A673 (cell line): ENCODE results near the gene MRPL30. TPM values are rescaled to one million over a fixed set of nuclear protein-coding genes. Genes with fewer than 3 reads are reported as not detected.
"Not testable (repeated sequence)": the region's sequence is repeated elsewhere in the genome, so short reads cannot be mapped to it uniquely, and the experiment has no call there.

Source experiments
- BruUV-seq: library from RNA; stranded (reverse); fragments of 400-500 nt; replicated peaks from 2 replicates; lab custom pipeline; 2021; lab: Mats Ljungman, UMichigan
- CTCF ChIA-PET: fragments of 300-600 bp; sonication (Branson Sonifier 250); formaldehyde crosslinking; loops from one replicate; lab custom pipeline; 2022; ENCODE audit warnings: antibody characterized with exemption; lab: Charles Lee
- POLR2A ChIA-PET: fragments of 300-600 bp; sonication (Branson Sonifier 250); formaldehyde crosslinking; loops from one replicate; lab custom pipeline; 2022; ENCODE audit warnings: antibody characterized with exemption; ENCODE audit not compliant: low non-redundant PET; lab: Charles Lee
- DNase-seq: peaks from one replicate; pipeline ENCODE4 v3.0.0-alpha.2; 2015; ENCODE audit warnings: low spot score
- H3K27ac ChIP-seq: fragments of 200-600 bp; sonication (generic); 2 replicates; pipeline ENCODE4 v1.5.1; 2016; ENCODE audit warnings: mixed run types, low read depth, mild to moderate bottlenecking, mixed read lengths, antibody characterized with exemption, low read length; ENCODE audit not compliant: poor library complexity, severe bottlenecking
- H3K27me3 ChIP-seq: fragments of 200-600 bp; sonication (generic); replicated peaks from 2 replicates; pipeline ENCODE4 v1.6.1; 2017; ENCODE audit warnings: mixed run types, low read depth, mild to moderate bottlenecking, mixed read lengths, antibody characterized with exemption, low read length; ENCODE audit not compliant: insufficient read depth, poor library complexity
- H3K36me3 ChIP-seq: fragments of 200-600 bp; sonication (generic); 2 replicates; pipeline ENCODE4 v1.6.1; 2016; ENCODE audit warnings: mixed run types, mild to moderate bottlenecking, mixed read lengths, antibody characterized with exemption, low read length; ENCODE audit not compliant: insufficient read depth, poor library complexity, severe bottlenecking
- H3K4me1 ChIP-seq: fragments of 200-600 bp; sonication (generic); 2 replicates; pipeline ENCODE4 v1.6.1; 2017; ENCODE audit warnings: mixed run types, mild to moderate bottlenecking, mixed read lengths, antibody characterized with exemption, low read length; ENCODE audit not compliant: insufficient read depth, poor library complexity, severe bottlenecking
- H3K4me3 ChIP-seq: fragments of 200-600 bp; sonication (generic); 2 replicates; pipeline ENCODE4 v1.5.1; 2016; ENCODE audit warnings: low read depth, mixed run types, mild to moderate bottlenecking, mixed read lengths, low read length; ENCODE audit not compliant: poor library complexity, severe bottlenecking
- H3K9me3 ChIP-seq: fragments of 200-600 bp; sonication (generic); 2 replicates; pipeline ENCODE4 v1.6.1; 2016; ENCODE audit warnings: mixed run types, low read depth, mild to moderate bottlenecking, mixed read lengths, antibody characterized with exemption, low read length; ENCODE audit not compliant: poor library complexity, severe bottlenecking
- EZH2 ChIP-seq: fragments of 200-600 bp; sonication (generic); IDR thresholded peaks from 2 replicates; pipeline ENCODE4 v1.6.1; 2017; ENCODE audit warnings: borderline replicate concordance, low read depth, mild to moderate bottlenecking, mixed read lengths, antibody characterized with exemption, low read length; ENCODE audit not compliant: poor library complexity, severe bottlenecking
- intact Hi-C: fragments of 100-400 bp; cut with micrococcal nuclease; formaldehyde crosslinking; loops from one replicate; pipeline ENCODE4 v1.10.0; 2022; ENCODE audit not compliant: unreplicated experiment
- total RNA-seq: library from RNA; stranded (reverse); gene quantifications from 2 replicates; pipeline ENCODE4 v1.2.3, GENCODE V29; 2021
- TF ChIP-seq, protein P1 (sequence below): fragments of 300-800, 200-600 bp; sonication (generic); conservative IDR thresholded peaks from 2 replicates; pipeline ENCODE4 v1.5.1; 2017; ENCODE audit warnings: low read depth, mild to moderate bottlenecking, antibody characterized with exemption, low read length, moderate library complexity, mixed read lengths

The MRPL30 gene
- total RNA-seq, 1 experiment from 2014 or later = 59.9 TPM

- ChIA-PET CTCF (no interaction called here), POLR2A (no interaction called here)
- Histone ChIP-seq H3K36me3 (peaks cover 15% of the 10 kb centered on the region), H3K27ac (no peak overlapping the region), H3K9me3 (no peaks in the 10 kb centered on the region), H3K4me1 (no peaks in the 10 kb centered on the region), H3K4me3 (no peak overlapping the region), H3K27me3 (no peaks in the 10 kb centered on the region)
- no peak for DNase-seq
- TF ChIP-seq, protein P1, sequence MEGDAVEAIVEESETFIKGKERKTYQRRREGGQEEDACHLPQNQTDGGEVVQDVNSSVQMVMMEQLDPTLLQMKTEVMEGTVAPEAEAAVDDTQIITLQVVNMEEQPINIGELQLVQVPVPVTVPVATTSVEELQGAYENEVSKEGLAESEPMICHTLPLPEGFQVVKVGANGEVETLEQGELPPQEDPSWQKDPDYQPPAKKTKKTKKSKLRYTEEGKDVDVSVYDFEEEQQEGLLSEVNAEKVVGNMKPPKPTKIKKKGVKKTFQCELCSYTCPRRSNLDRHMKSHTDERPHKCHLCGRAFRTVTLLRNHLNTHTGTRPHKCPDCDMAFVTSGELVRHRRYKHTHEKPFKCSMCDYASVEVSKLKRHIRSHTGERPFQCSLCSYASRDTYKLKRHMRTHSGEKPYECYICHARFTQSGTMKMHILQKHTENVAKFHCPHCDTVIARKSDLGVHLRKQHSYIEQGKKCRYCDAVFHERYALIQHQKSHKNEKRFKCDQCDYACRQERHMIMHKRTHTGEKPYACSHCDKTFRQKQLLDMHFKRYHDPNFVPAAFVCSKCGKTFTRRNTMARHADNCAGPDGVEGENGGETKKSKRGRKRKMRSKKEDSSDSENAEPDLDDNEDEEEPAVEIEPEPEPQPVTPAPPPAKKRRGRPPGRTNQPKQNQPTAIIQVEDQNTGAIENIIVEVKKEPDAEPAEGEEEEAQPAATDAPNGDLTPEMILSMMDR = no peak
- no peak for TF ChIP-seq EZH2
- intact Hi-C loops = no loop called here
- BruUV-seq = no TSS peak
These were observed 7.4 kb downstream of the MRPL30 start for GRCh38 chr2:99188357-99188756.

DNA sequence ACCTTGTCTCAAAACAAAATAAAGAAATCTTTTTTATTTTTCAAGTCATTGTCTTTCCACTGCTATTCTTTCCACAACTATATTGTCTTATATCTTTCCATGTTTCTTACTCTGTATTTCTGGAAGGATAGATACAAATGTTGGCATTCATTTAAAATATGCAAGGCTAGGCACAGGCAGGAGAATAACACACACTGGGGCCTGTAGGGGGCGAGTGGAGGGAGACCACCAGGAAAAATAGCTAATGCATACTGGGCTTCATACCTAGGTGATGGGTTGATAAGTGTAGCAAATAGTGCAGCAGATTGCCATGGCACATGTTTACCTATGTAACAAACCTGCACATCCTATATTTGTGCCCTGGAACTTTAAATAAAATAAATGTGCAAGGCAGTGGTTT lies 9.6 kb downstream of the MRPL30 start:
- BruUV-seq = no TSS peak
- DNase-seq = no peak
- ChIA-PET CTCF (no interaction called here), POLR2A (no interaction called here)
- Histone ChIP-seq H3K27ac (no peak overlapping the region), H3K4me1 (no peaks in the 10 kb centered on the region), H3K27me3 (no peaks in the 10 kb centered on the region), H3K4me3 (no peak overlapping the region), H3K36me3 (peaks cover 26% of the 10 kb centered on the region), H3K9me3 (no peaks in the 10 kb centered on the region)
- TF ChIP-seq, protein P1 = peak; percentile 30; the same call in 1 of the 2 replicates
- no peak for TF ChIP-seq EZH2
- intact Hi-C loops = no loop called here

DNA sequence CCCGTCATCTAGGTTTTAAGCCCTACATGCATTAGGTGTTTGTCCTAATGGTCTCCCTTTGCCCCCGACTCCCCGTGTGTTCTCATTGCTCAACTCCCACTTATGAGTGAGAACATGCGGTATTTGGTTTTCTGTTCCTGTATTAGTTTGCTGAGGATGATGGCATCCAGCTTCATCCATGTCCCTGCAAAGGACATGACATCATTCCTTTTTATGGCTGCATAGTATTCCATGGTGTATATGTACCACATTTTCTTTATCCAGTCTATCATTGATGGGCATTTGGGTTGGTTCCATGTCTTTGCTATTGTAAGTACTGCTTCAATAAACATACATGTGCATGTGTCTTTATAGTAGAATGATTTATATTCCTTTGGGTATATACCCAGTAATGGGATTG lies 11.4 kb downstream of the MRPL30 start:
- H3K27me3 ChIP-seq, CTCF ChIA-PET, H3K4me3 ChIP-seq, H3K4me1 ChIP-seq, H3K9me3 ChIP-seq, POLR2A ChIA-PET, intact Hi-C loops, DNase-seq, H3K27ac ChIP-seq, BruUV-seq: not testable (repeated sequence)
- peaks cover 38% of the 10 kb centered on the region for H3K36me3 ChIP-seq

DNA sequence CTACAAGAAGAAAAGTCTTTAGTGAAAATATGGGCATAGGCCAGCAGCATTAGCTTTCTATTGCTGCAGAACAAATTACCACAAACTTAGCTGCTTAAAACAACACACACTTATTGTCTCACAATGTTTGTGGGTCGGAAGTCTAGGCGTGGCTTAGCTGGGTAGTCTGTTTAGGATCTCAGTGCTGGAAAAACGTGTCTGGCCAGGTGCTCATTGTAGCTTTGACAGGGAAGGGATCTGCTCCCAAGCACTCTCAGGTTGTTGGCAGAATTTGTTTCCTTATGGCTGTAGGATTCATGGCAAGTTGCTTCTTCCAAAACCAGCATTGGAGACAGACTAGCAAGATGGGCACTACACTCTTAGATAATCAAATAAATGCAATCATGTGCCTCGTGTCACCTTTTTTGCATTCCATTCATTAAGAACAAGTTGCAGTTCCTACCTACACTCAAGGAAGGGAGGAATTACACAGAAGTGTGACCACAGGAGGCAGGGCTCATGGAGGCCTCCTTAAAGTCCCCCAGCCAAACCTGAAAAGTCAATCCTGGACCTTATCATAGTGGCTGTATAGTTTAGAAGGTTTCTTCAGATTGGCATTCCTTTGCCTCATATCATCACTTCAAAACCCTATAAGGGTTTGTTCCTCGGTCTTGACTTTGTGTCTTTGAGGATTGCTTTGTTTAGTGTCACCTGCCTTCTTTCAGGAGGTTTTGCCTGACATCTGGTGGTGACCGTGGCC lies 17.3 kb downstream of the MRPL30 start:
- no peak for DNase-seq
- Histone ChIP-seq H3K27ac (no peak overlapping the region), H3K9me3 (no peaks in the 10 kb centered on the region), H3K36me3 (peaks cover 23% of the 10 kb centered on the region), H3K27me3 (no peaks in the 10 kb centered on the region), H3K4me3 (no peak overlapping the region), H3K4me1 (no peaks in the 10 kb centered on the region)
- POLR2A ChIA-PET = no interaction called here
- TF ChIP-seq, protein P1 = no peak
- TF ChIP-seq EZH2 = no peak
- intact Hi-C loops = no loop called here
- BruUV-seq = no TSS peak
- CTCF ChIA-PET = no interaction called here
